H1 (cell line): ENCODE measurements around the gene LIPC. TPM values are rescaled to one million over a fixed set of nuclear protein-coding genes. Genes with fewer than 3 reads are reported as not detected.

Source experiments
- CTCF ChIA-PET: fragments of 300-600 bp; sonication (Branson Sonifier 250); formaldehyde crosslinking; loops from one replicate; lab custom pipeline; 2021; ENCODE audit not compliant: partially characterized antibody; lab: Charles Lee
- POLR2A ChIA-PET: fragments of 300-600 bp; sonication (Branson Sonifier 250); formaldehyde crosslinking; loops from one replicate; lab custom pipeline; 2021; ENCODE audit warnings: inconsistent platforms; ENCODE audit not compliant: partially characterized antibody; lab: Charles Lee
- DNase-seq, 2 experiments: peaks; one replicate each; pipeline versions ENCODE4 v3.0.0 to v3.0.0-alpha.2; 2010 to 2022; ENCODE audit warnings: low spot score in 2 of 2, low read depth in 1 of 2, mixed read lengths in 1 of 2
- FAIRE-seq: peaks from 2 replicates; lab custom pipeline; 2011; peaks lifted over from hg19 to GRCh38; lab: Jason Lieb, UNC
- H2AFZ ChIP-seq: 2 replicates; pipeline ENCODE4 v1.8.1; 2012; ENCODE audit warnings: low read length, inconsistent platforms
- H2AK5ac ChIP-seq: 2 replicates; pipeline ENCODE4 v1.6.1; 2013; ENCODE audit warnings: low read depth, low read length
- H2BK120ac ChIP-seq: replicated peaks from 2 replicates; pipeline ENCODE3; 2013; ENCODE audit warnings: low read depth, low read length, inconsistent platforms
- H2BK12ac ChIP-seq: 2 replicates; pipeline ENCODE4 v1.6.1; 2013; ENCODE audit warnings: low read depth, low read length
- H2BK15ac ChIP-seq: 2 replicates; pipeline ENCODE4 v1.6.1; 2013; ENCODE audit warnings: low read length
- H2BK20ac ChIP-seq: 2 replicates; pipeline ENCODE4 v1.6.1; 2013; ENCODE audit warnings: low read length
- H2BK5ac ChIP-seq: 2 replicates; pipeline ENCODE4 v1.6.1; 2013; ENCODE audit warnings: low read depth, low read length
- H3K14ac ChIP-seq: 2 replicates; pipeline ENCODE4 v1.6.1; 2013; ENCODE audit warnings: inconsistent platforms; ENCODE audit not compliant: insufficient read length
- H3K18ac ChIP-seq: 2 replicates; pipeline ENCODE4 v1.6.1; 2013; ENCODE audit warnings: low read length; ENCODE audit errors: extremely low read depth
- H3K23ac ChIP-seq: 2 replicates; pipeline ENCODE4 v1.6.1; 2013; ENCODE audit warnings: inconsistent platforms; ENCODE audit not compliant: insufficient read length
- H3K23me2 ChIP-seq: 2 replicates; pipeline ENCODE4 v1.6.1; 2013; ENCODE audit warnings: low read depth, low read length
- H3K27ac ChIP-seq: 2 replicates; pipeline ENCODE4 v1.6.1; 2011; ENCODE audit warnings: low read depth, low read length, inconsistent platforms
- H3K27me3 ChIP-seq, 4 experiments: replicated peaks in 1 of 4; 1 replicate in 1 of 4; 2 replicates in 3 of 4; pipeline versions ENCODE4 v1.6.1 to v1.8.1; 2011 to 2013; ENCODE audit warnings: low read length in 3 of 4, mild to moderate bottlenecking in 3 of 4, inconsistent platforms in 2 of 4, mixed read lengths in 2 of 4, moderate library complexity in 1 of 4; ENCODE audit not compliant: control insufficient read depth in 3 of 4, insufficient read depth in 3 of 4; ENCODE audit errors: extremely low read depth in 1 of 4
- H3K36me3 ChIP-seq, 4 experiments: 2 replicates each; pipeline versions ENCODE4 v1.6.1 to v1.8.1; 2011 to 2013; ENCODE audit warnings: mild to moderate bottlenecking in 4 of 4, low read length in 3 of 4, moderate library complexity in 2 of 4, control low read depth in 1 of 4, inconsistent platforms in 1 of 4; ENCODE audit not compliant: insufficient read depth in 4 of 4, control insufficient read depth in 2 of 4
- H3K4ac ChIP-seq: replicated peaks from 2 replicates; pipeline ENCODE3; 2013; ENCODE audit warnings: low read length, low read depth, mixed read lengths, inconsistent platforms; ENCODE audit not compliant: insufficient read length
- H3K4me1 ChIP-seq, 4 experiments: replicated peaks in 1 of 4; 1 replicate in 1 of 4; 2 replicates in 3 of 4; pipeline versions ENCODE4 v1.6.1 to v1.8.1; 2011 to 2013; ENCODE audit warnings: low read length in 3 of 4, inconsistent platforms in 2 of 4, mixed read lengths in 1 of 4; ENCODE audit not compliant: insufficient read depth in 4 of 4, control insufficient read depth in 3 of 4
- H3K4me2 ChIP-seq, 2 experiments: 2 replicates each; pipeline versions ENCODE4 v1.6.1 to v1.8.1; 2011 to 2013; ENCODE audit warnings: low read depth in 2 of 2, low read length in 2 of 2, control low read depth in 1 of 2, inconsistent platforms in 1 of 2, mild to moderate bottlenecking in 1 of 2; ENCODE audit not compliant: insufficient read depth in 1 of 2
- H3K4me3 ChIP-seq, 4 experiments: fragments of 200-600, 300-600 bp in 1 of 4; sonication (generic), shearing (Covaris generic), sonication (Bioruptor Twin) in 1 of 4; 2 replicates each; pipeline versions ENCODE4 v1.5.1 to v1.8.1; 2011 to 2016; ENCODE audit warnings: low read length in 4 of 4, low read depth in 3 of 4, control low read depth in 2 of 4, inconsistent platforms in 2 of 4, mild to moderate bottlenecking in 2 of 4, mixed read lengths in 1 of 4, moderate library complexity in 1 of 4; ENCODE audit not compliant: insufficient read depth in 2 of 4; ENCODE audit errors: extremely low read depth in 1 of 4
- H3K56ac ChIP-seq: replicated peaks from 2 replicates; pipeline ENCODE3; 2013; ENCODE audit warnings: low read depth, mild to moderate bottlenecking, mixed read lengths, low read length, inconsistent platforms; ENCODE audit not compliant: insufficient read length
- H3K79me1 ChIP-seq: 2 replicates; pipeline ENCODE4 v1.6.1; 2013; ENCODE audit warnings: low read depth, low read length, control low read depth
- H3K79me2 ChIP-seq, 2 experiments: 2 replicates each; pipeline versions ENCODE4 v1.6.1 to v1.8.1; 2012 to 2013; ENCODE audit warnings: low read length in 2 of 2, mild to moderate bottlenecking in 2 of 2, inconsistent platforms in 1 of 2; ENCODE audit not compliant: insufficient read depth in 2 of 2, control insufficient read depth in 1 of 2
- H3K9ac ChIP-seq, 4 experiments: replicated peaks in 1 of 4; 1 replicate in 1 of 4; 2 replicates in 3 of 4; pipeline versions ENCODE4 v1.6.1 to v1.8.1; 2011 to 2013; ENCODE audit warnings: low read depth in 3 of 4, low read length in 3 of 4, control low read depth in 2 of 4, mild to moderate bottlenecking in 2 of 4, moderate library complexity in 2 of 4, inconsistent platforms in 1 of 4; ENCODE audit errors: extremely low read depth in 1 of 4
- H3K9me3 ChIP-seq, 2 experiments: 2 replicates each; pipeline versions ENCODE4 v1.6.1 to v1.8.1; 2012 to 2013; ENCODE audit warnings: mild to moderate bottlenecking in 2 of 2, moderate library complexity in 2 of 2, control low read depth in 1 of 2, inconsistent platforms in 1 of 2, low read depth in 1 of 2, low read length in 1 of 2, mixed read lengths in 1 of 2; ENCODE audit not compliant: insufficient read depth in 2 of 2
- H4K20me1 ChIP-seq, 2 experiments: replicated peaks in 1 of 2; 2 replicates each; pipeline versions ENCODE3 to v1.8.1; 2011 to 2013; ENCODE audit warnings: inconsistent platforms in 2 of 2, low read length in 2 of 2, mild to moderate bottlenecking in 1 of 2; ENCODE audit not compliant: insufficient read depth in 2 of 2, control insufficient read depth in 1 of 2
- H4K5ac ChIP-seq: 2 replicates; pipeline ENCODE4 v1.6.1; 2013; ENCODE audit warnings: low read length, low read depth, mixed read lengths, inconsistent platforms; ENCODE audit not compliant: insufficient read length
- H4K8ac ChIP-seq: 2 replicates; pipeline ENCODE4 v1.8.0; 2013; ENCODE audit warnings: mild to moderate bottlenecking, moderate library complexity, low read length, inconsistent platforms; ENCODE audit not compliant: insufficient read depth; ENCODE audit errors: extremely low read depth
- H4K91ac ChIP-seq: replicated peaks from 2 replicates; pipeline ENCODE3; 2013; ENCODE audit warnings: low read length, mixed read lengths, inconsistent platforms; ENCODE audit not compliant: insufficient read length
- CHD1 ChIP-seq: IDR thresholded peaks from 2 replicates; pipeline ENCODE4 v1.6.1; 2012; ENCODE audit warnings: low read depth, low read length, improper control_type of control experiment
- KDM4A ChIP-seq: IDR thresholded peaks from one replicate; pipeline ENCODE4 v1.7.1; 2012; ENCODE audit warnings: low read depth, mild to moderate bottlenecking, moderate library complexity, low read length, inconsistent platforms; ENCODE audit not compliant: severe bottlenecking
- WGBS, 2 experiments: shearing (Covaris generic) in 1 of 2; methylation state at CpG; one replicate each; pipeline versions ENCODE4 v1.1.6 to v1.1.7; 2013 to 2015; ENCODE audit warnings: low lambda C conversion rate in 2 of 2, mixed read lengths in 2 of 2, inconsistent platforms in 1 of 2, low coverage in 1 of 2, missing lambda C conversion rate in 1 of 2; ENCODE audit not compliant: insufficient replicate concordance in 2 of 2, insufficient coverage in 1 of 2, insufficient read length in 1 of 2; ENCODE audit errors: extremely low coverage in 1 of 2, missing lambda C conversion rate in 1 of 2; 5-methylcytosine and 5-hydroxymethylcytosine counted together
- polyA plus RNA-seq, 7 experiments: library from polyadenylated mRNA; depleted of rRNA in 3 of 7; stranded (reverse) in 5 of 7; unstranded in 2 of 7; fragments of >200 nt in 5 of 7; fragments of 200-250 nt in 2 of 7; gene quantifications; 1 replicate in 5 of 7; 2 replicates in 1 of 7; 4 replicates in 1 of 7; pipeline versions ENCODE4 v1.2.1 to v1.2.3, GENCODE V29; 2011 to 2013; ENCODE audit warnings: missing spikeins in 2 of 7, mixed read lengths in 2 of 7
- total RNA-seq: library from RNA; stranded (reverse); fragmentation: NEBNext Ultra II Directional; extraction: Animal tissue kit (Norgen Biotek cat#: 25700); gene quantifications from 2 replicates; pipeline ENCODE4 v1.2.1, GENCODE V29; 2021

LIPC gene
- total and polyA plus RNA-seq, 2 of the 8 experiments (the other 6 are each of a cell fraction or from before 2014, with no cell fraction given) = not detected

GRCh38 chr15:58566029-58566428 lies 134.2 kb downstream of the LIPC start:
- Histone ChIP-seq H3K79me2 (no peaks in the 10 kb centered on the region), H3K36me3 (no peaks in the 10 kb centered on the region), H2BK20ac (no peak overlapping the region), H2BK12ac (no peak overlapping the region), H3K9me3 (no peaks in the 10 kb centered on the region), H3K27ac (no peak overlapping the region), H3K27me3 (no peaks in the 10 kb centered on the region), H3K23ac (no peak overlapping the region), H3K4me2 (no peak overlapping the region), H2BK120ac (no peak overlapping the region), H3K18ac (no peak overlapping the region), H2BK15ac (no peak overlapping the region), H2AFZ (no peak overlapping the region), H4K8ac (no peak overlapping the region; the same call in 1 of the 2 replicates), H3K23me2 (no peaks in the 10 kb centered on the region), H2BK5ac (no peak overlapping the region), H3K9ac (no peak overlapping the region), H4K5ac (no peak overlapping the region), H3K56ac (no peak overlapping the region), H4K20me1 (no peaks in the 10 kb centered on the region), H4K91ac (no peak overlapping the region), H3K4me1 (no peaks in the 10 kb centered on the region; a peak in 1 of 7 replicates)
- 81% methylated on average over 6 of the region's 6 CpGs; no CpG with 5 or more reads in 1 of the 2 experiments for WGBS, 2 experiments
- ChIA-PET CTCF (interaction anchor here (1.6 kb wide), 1 partner anchor 9 kb away, joined by 5 read pairs; no protein-coding TSS in a partner anchor), POLR2A (no interaction called here)
- peak in 1 of 2 experiments; percentile 17 for DNase-seq
- no peak for TF ChIP-seq KDM4A
- TF ChIP-seq CHD1 = no peak
- TF ChIP-seq, all 59 proteins: peak for 0
- Histone ChIP-seq H3K4ac (no peak overlapping the region), H3K4me3 (no peak overlapping the region), H3K14ac (no peak overlapping the region), H2AK5ac (no peak overlapping the region), H3K79me1 (no peaks in the 10 kb centered on the region)
- FAIRE-seq = no peak
